ENCODE measurements around the gene NYAP1. TPM values are rescaled to one million over a fixed set of nuclear protein-coding genes. Genes with fewer than 3 reads are reported as not detected.
"Not testable (repeated sequence)": the region's sequence is repeated elsewhere in the genome, so short reads cannot be mapped to it uniquely, and the experiment has no call there.

Gene NYAP1
- total and polyA plus RNA-seq, 7 experiments from 2014 or later = 0.11 to 0.64 (median 0.44) TPM; not detected in 2

DNA sequence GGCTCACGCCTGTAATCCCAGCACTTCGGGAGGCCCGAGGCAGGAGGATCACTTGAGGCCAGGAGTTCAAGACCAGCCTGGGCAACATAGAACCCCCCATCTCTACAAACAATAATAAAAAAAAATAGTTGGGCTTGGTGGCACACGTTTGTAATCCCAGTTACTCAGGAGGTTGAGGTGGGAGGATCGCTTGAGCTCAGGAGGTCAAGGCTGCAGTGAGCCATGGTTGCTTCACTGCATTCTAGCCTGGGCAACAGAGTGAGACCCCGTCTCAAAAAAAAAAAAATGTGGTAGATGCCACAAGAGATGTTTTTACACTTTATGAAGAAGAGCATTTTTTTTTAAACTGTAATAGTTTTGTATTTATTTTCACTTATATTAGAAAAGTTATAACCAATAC, 12.8 kb downstream of the NYAP1 start:
- Mint-ChIP-seq H3K4me3 (no peak overlapping the region), H3K36me3 (peaks cover 0 to 2% (median 0%) of the 10 kb centered on the region in 5 donors), H3K4me1 (peaks cover 8 to 26% (median 21%) of the 10 kb centered on the region in 7 donors), H3K9me3 (no peaks in the 10 kb centered on the region), H3K27ac (peak overlapping the region in 2 of 9 donors; percentile 12 to 21), H3K27me3 (peaks cover 0 to 26% (median 0%) of the 10 kb centered on the region in 5 donors)
- H3K9me3 ChIP-seq (ENCODE audit: control insufficient read depth in 2 of 3, low read length in 3 of 3) = no peaks in the 10 kb centered on the region
- CTCF ChIA-PET = interaction anchor here (0.6 to 2.2 kb wide), 3 partner anchors 63 to 1953 kb away, joined by 3 to 11 read pairs (median 3); no protein-coding TSS in a partner anchor
- H3K36me3 ChIP-seq (ENCODE audit: control insufficient read depth in 2 of 3, insufficient read depth in 3 of 3, low read length in 3 of 3) = no peaks in the 10 kb centered on the region
- POLR2A ChIA-PET = no interaction called here
- no peak overlapping the region for H3K4me3 ChIP-seq (ENCODE audit: low read length)
- peaks cover 0 to 8% of the 10 kb centered on the region in 2 donors for H3K4me1 ChIP-seq (ENCODE audit: control insufficient read depth in 2 of 2, insufficient read depth in 2 of 2, low read length in 2 of 2)
- intact Hi-C loops (cut with micrococcal nuclease) = no loop called here
- no peak overlapping the region for H3K27ac ChIP-seq (ENCODE audit: low read depth, low read length)
- ATAC-seq (no peak), DNase-seq (no peak)
- H3K27me3 ChIP-seq (ENCODE audit: control insufficient read depth in 2 of 2, insufficient read depth in 2 of 2, low read length in 2 of 2) = no peaks in the 10 kb centered on the region

DNA sequence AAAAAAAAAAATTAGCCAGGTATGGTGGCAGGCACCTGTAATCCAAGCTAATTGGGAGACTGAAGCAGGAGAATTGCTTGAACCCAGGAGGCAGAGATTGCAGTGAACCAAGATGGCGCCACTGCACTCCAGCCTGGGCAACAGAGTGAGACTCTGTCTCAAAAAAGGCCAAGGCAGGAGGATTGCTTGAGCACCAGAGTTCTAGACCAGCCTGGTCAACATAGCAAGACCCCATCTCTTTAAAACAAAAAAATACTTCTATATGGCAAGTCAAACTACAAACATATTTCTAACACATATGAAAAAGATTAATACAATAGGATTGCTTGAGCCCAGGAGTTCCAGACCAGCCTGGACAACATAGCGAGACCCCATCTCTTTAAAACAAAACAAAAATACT, 17.0 kb downstream of the NYAP1 start:
- H3K36me3 Mint-ChIP-seq; H3K9me3 Mint-ChIP-seq; H3K27ac Mint-ChIP-seq; ATAC-seq; DNase-seq; intact Hi-C loops (cut with micrococcal nuclease); H3K4me1 ChIP-seq (ENCODE audit: control insufficient read depth in 2 of 2, insufficient read depth in 2 of 2, low read length in 2 of 2); H3K9me3 ChIP-seq (ENCODE audit: control insufficient read depth in 2 of 3, low read length in 3 of 3); H3K4me3 Mint-ChIP-seq; H3K36me3 ChIP-seq (ENCODE audit: control insufficient read depth in 2 of 3, insufficient read depth in 3 of 3, low read length in 3 of 3); H3K4me1 Mint-ChIP-seq; H3K27ac ChIP-seq (ENCODE audit: low read depth, low read length); CTCF ChIA-PET; POLR2A ChIA-PET; H3K27me3 Mint-ChIP-seq; H3K4me3 ChIP-seq (ENCODE audit: low read length); H3K27me3 ChIP-seq (ENCODE audit: control insufficient read depth in 2 of 2, insufficient read depth in 2 of 2, low read length in 2 of 2): not testable (repeated sequence)

DNA sequence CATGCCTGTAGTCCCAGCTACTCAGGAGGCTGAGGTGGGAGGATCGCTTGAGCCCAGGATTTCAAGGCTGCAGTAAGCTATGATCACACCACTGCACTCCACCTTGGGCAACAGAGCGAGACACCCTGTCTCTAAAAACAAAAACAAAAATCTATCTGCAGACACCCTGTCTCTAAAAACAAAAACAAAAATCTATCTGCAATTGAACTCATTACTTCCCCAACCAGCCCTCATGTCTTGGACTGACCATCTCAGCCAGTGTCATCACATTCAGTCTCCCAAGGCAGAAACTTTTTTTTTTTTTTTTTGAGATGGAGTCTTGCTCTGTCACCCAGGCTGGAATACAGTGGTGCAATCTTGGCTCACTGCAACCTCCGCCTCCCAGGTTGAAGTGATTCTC, 20.3 kb downstream of the NYAP1 start:
- H3K36me3 Mint-ChIP-seq; DNase-seq; CTCF ChIA-PET; H3K27me3 Mint-ChIP-seq; H3K4me3 Mint-ChIP-seq; H3K4me1 Mint-ChIP-seq; H3K4me1 ChIP-seq (ENCODE audit: control insufficient read depth in 2 of 2, insufficient read depth in 2 of 2, low read length in 2 of 2); intact Hi-C loops (cut with micrococcal nuclease); H3K36me3 ChIP-seq (ENCODE audit: control insufficient read depth in 2 of 3, insufficient read depth in 3 of 3, low read length in 3 of 3); H3K9me3 ChIP-seq (ENCODE audit: control insufficient read depth in 2 of 3, low read length in 3 of 3); H3K27me3 ChIP-seq (ENCODE audit: control insufficient read depth in 2 of 2, insufficient read depth in 2 of 2, low read length in 2 of 2); H3K27ac ChIP-seq (ENCODE audit: low read depth, low read length); H3K4me3 ChIP-seq (ENCODE audit: low read length); ATAC-seq; POLR2A ChIA-PET; H3K9me3 Mint-ChIP-seq: not testable (repeated sequence)
- H3K27ac Mint-ChIP-seq = peak overlapping the region in 1 of 9 donors; percentile 23

DNA sequence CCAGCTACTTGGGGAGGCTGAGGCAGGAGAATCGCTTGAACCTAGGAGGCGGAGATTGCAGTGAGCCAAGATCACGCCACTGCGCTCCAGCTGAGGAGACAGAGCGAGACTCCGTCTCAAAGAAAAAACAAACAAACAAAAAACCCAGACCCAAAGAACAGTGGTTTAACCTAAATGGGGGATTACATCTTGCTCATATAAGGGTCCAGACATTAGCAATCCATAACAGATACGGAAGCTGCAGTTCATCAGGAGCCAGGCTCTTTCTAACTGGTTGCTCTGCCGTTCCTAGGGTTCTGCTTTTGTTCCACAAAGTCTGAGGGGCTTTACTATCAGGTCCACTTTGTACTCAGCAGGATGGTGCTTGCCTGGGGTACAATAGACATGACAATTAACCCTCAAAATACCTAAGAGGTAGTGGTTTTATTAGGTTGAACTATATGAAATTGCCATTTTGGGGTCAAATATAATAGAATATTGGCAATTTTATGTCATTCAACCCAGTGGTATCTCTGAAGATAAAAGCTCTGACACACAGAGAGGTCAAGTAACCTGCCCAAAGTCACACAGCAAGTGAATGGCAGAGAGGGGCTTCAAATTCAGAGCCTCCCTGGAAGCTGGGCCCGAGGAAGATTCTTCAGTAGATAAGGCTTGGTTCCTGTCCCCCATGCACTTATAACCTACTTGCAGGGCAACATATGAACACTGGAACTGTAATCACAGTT, 21.3 kb downstream of the NYAP1 start:
- Histone ChIP-seq H3K27ac (ENCODE audit: low read depth, low read length) (no peak overlapping the region), H3K9me3 (ENCODE audit: control insufficient read depth in 2 of 3, low read length in 3 of 3) (no peaks in the 10 kb centered on the region), H3K4me1 (ENCODE audit: control insufficient read depth in 2 of 2, insufficient read depth in 2 of 2, low read length in 2 of 2) (no peaks in the 10 kb centered on the region), H3K27me3 (ENCODE audit: control insufficient read depth in 2 of 2, insufficient read depth in 2 of 2, low read length in 2 of 2) (no peaks in the 10 kb centered on the region), H3K4me3 (ENCODE audit: low read length) (no peak overlapping the region), H3K36me3 (ENCODE audit: control insufficient read depth in 2 of 3, insufficient read depth in 3 of 3, low read length in 3 of 3) (no peaks in the 10 kb centered on the region)
- Mint-ChIP-seq H3K4me3 (no peak overlapping the region), H3K9me3 (peaks cover 0 to 2% (median 0%) of the 10 kb centered on the region in 11 donors), H3K27me3 (peaks cover 0 to 3% (median 0%) of the 10 kb centered on the region in 5 donors), H3K27ac (no peak overlapping the region), H3K36me3 (no peaks in the 10 kb centered on the region), H3K4me1 (peaks cover 0 to 4% (median 0%) of the 10 kb centered on the region in 7 donors)
- no peak for DNase-seq
- POLR2A ChIA-PET = interaction anchor here (0.6 to 1.0 kb wide), 3 partner anchors 7 to 23 kb away, joined by 3 to 6 read pairs (median 3); no protein-coding TSS in a partner anchor
- intact Hi-C loops (cut with micrococcal nuclease) = no loop called here
- CTCF ChIA-PET = interaction anchor here (1.1 to 1.6 kb wide), 2 partner anchors 11 to 54 kb away, joined by 3 read pairs; no protein-coding TSS in a partner anchor
- no peak for ATAC-seq

DNA sequence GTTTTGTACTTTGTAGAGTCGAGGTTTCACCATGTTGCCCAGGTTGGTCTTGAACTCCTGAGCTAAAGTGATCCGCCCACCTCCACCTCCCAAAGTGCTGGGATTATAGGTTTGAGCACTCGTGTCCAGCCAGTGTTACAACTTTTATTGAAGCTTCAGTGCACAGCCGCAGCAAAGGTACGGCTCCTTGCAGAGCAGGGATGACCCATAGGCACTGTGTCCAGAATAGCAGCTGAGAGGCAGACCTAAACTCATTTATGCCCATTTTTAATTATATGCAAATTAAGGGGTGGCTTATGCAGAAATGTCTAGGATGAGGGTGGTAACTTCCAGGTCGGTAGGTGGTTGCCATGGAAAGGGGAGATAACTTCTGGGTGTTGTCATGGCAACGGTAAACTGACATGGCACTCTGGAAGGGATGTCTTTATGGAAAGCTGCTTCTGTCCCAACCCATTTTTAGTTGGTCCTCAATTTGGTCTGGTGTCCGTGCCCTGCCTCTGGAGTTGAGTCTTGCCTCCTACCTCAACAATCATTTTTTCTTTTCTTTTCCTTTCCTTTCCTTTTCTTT, 22.7 kb downstream of the NYAP1 start:
- Mint-ChIP-seq H3K4me3 (no peak overlapping the region), H3K27me3 (peaks cover 0 to 7% (median 0%) of the 10 kb centered on the region in 5 donors), H3K27ac (no peak overlapping the region), H3K36me3 (no peaks in the 10 kb centered on the region), H3K4me1 (peaks cover 0 to 4% (median 0%) of the 10 kb centered on the region in 7 donors), H3K9me3 (peaks cover 0 to 2% (median 0%) of the 10 kb centered on the region in 11 donors)
- H3K27ac ChIP-seq (ENCODE audit: low read depth, low read length) = no peak overlapping the region
- POLR2A ChIA-PET = interaction anchor here (0.5 to 1.0 kb wide), 6 partner anchors 9 to 51 kb away, joined by 3 to 6 read pairs (median 4); no protein-coding TSS in a partner anchor
- H3K27me3 ChIP-seq (ENCODE audit: control insufficient read depth in 2 of 2, insufficient read depth in 2 of 2, low read length in 2 of 2) = no peaks in the 10 kb centered on the region
- intact Hi-C loops (cut with micrococcal nuclease) = no loop called here
- H3K9me3 ChIP-seq (ENCODE audit: control insufficient read depth in 2 of 3, low read length in 3 of 3) = no peaks in the 10 kb centered on the region
- DNase-seq = no peak
- ATAC-seq = no peak
- no peaks in the 10 kb centered on the region for H3K4me1 ChIP-seq (ENCODE audit: control insufficient read depth in 2 of 2, insufficient read depth in 2 of 2, low read length in 2 of 2)
- CTCF ChIA-PET = interaction anchor here (0.8 kb wide), 1 partner anchor 11 kb away, joined by 3 read pairs; no protein-coding TSS in a partner anchor
- no peak overlapping the region for H3K4me3 ChIP-seq (ENCODE audit: low read length)
- no peaks in the 10 kb centered on the region for H3K36me3 ChIP-seq (ENCODE audit: control insufficient read depth in 2 of 3, insufficient read depth in 3 of 3, low read length in 3 of 3)

DNA sequence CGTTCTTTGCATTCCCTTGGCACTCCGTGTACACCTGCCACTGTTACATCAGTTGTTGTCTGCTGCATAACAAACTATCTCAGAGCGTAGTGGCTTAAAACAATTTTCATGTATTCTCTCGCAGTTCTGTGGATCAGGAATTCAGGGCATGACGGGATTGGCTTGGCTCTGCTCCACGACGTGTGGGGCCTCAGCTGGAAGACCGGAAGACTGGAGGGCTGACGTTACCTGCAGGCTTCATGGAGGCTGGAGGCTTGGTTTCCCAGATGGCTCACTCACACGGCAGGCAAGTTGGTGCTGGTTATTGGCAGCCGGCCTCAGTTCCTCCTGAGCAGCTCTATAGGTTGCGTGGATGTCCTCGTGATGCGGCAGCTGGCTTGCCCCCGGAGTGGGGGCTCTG, 25.5 kb downstream of the NYAP1 start:
- no peak for ATAC-seq
- Mint-ChIP-seq H3K27ac (no peak overlapping the region), H3K36me3 (no peaks in the 10 kb centered on the region), H3K27me3 (peaks cover 0 to 7% (median 0%) of the 10 kb centered on the region in 5 donors), H3K9me3 (peaks cover 0 to 2% (median 0%) of the 10 kb centered on the region in 11 donors), H3K4me1 (peaks cover 4 to 15% (median 8%) of the 10 kb centered on the region in 7 donors), H3K4me3 (no peak overlapping the region)
- no peak overlapping the region for H3K27ac ChIP-seq (ENCODE audit: low read depth, low read length)
- H3K9me3 ChIP-seq (ENCODE audit: control insufficient read depth in 2 of 3, low read length in 3 of 3) = no peaks in the 10 kb centered on the region
- H3K4me3 ChIP-seq (ENCODE audit: low read length) = no peak overlapping the region
- H3K4me1 ChIP-seq (ENCODE audit: control insufficient read depth in 2 of 2, insufficient read depth in 2 of 2, low read length in 2 of 2) = no peaks in the 10 kb centered on the region
- no peak for DNase-seq
- intact Hi-C loops (cut with micrococcal nuclease) = no loop called here
- POLR2A ChIA-PET = interaction anchor here (0.8 kb wide), 1 partner anchor 36 kb away, joined by 3 read pairs; no protein-coding TSS in a partner anchor
- CTCF ChIA-PET = interaction anchor here (0.6 kb wide), 1 partner anchor 164 kb away, joined by 4 read pairs; no protein-coding TSS in a partner anchor
- H3K36me3 ChIP-seq (ENCODE audit: control insufficient read depth in 2 of 3, insufficient read depth in 3 of 3, low read length in 3 of 3) = no peaks in the 10 kb centered on the region
- no peaks in the 10 kb centered on the region for H3K27me3 ChIP-seq (ENCODE audit: control insufficient read depth in 2 of 2, insufficient read depth in 2 of 2, low read length in 2 of 2)

All from naive thymus-derived CD4-positive, alpha-beta T cell (primary cell).